GM21529 (cell line): Measurements from ENCODE around the gene HES6.
"Not testable (repeated sequence)": the region's sequence is repeated elsewhere in the genome, so short reads cannot be mapped to it uniquely, and the experiment has no call there.

Experiments
- ATAC-seq: cut with Tn5 transposase; IDR thresholded peaks from one replicate; pipeline ENCODE4 v1.9.1; 2021; ENCODE audit not compliant: unreplicated experiment

The HES6 gene

GRCh38 chr2:238273433-238273832 lies 33.6 kb upstream of the HES6 start:
- ATAC-seq: not testable (repeated sequence)

- no peak for ATAC-seq
Measured at GRCh38 chr2:238272156-238272555, 32.3 kb upstream of the HES6 start.

DNA sequence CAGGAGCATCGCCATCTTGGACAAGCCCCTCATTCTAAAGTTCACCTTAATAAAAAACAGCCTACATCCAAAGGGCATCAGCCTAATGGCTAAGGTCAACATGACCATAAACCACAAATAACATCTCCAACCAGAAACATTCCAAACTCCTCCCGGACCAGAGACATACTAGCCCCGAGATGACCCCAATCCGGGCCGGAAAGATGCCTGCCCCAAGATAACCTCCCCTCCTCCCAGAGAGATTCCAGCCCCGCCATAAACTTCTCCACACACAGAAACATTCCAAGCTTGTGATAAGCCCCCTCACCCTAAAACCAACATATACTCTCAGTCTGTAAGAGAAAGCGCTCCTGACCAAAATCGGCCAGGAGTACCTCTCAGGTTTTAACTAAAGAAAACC lies 31.8 kb upstream of the HES6 start:
- not testable (repeated sequence) for ATAC-seq

DNA sequence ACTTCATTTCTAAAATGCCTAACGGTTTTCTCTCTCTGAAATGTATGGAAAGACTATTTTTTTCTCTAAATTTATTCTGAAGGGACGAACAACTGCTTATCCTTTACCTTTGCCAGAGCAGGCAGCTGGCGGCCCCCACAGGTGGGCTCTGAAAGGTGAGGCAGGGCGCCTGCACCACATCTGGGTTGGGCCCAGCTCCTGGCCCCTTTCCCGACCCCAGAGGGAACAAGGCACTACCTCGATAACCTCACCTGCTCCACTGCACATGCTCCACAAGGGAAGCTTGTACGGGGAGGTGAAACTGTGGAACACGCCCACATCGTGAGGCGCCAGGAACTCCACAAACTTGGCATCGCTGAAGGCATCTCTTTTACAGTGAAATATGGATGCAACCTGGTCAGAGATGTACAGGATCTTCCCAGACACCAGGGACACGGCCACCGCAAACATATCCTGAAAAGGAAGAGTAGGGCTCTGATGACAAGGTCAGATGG lies 31.3 kb upstream of the HES6 start:
- ATAC-seq: no peak

- ATAC-seq: no peak
Measured at GRCh38 chr2:238270606-238271005, 30.8 kb upstream of the HES6 start.

DNA sequence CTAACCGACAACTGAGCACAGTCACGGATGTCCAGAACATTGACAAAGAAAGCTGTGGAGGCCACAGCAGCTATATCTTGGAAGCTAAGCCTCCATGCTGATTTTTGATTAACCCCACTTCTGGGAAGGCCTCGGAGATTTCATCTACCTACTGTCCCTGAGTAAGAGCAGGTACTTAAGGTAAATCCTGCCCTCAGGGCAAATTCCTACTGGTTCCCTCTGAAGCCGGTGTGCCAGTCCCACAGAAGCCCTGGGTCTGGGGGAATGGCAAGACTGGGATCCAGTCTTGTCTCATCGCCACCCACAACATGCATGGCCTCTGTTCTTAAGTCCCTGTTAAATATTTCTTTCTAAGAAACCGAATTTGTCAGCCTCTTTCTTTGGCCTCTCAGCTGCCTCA lies 29.9 kb upstream of the HES6 start:
- no peak for ATAC-seq

DNA sequence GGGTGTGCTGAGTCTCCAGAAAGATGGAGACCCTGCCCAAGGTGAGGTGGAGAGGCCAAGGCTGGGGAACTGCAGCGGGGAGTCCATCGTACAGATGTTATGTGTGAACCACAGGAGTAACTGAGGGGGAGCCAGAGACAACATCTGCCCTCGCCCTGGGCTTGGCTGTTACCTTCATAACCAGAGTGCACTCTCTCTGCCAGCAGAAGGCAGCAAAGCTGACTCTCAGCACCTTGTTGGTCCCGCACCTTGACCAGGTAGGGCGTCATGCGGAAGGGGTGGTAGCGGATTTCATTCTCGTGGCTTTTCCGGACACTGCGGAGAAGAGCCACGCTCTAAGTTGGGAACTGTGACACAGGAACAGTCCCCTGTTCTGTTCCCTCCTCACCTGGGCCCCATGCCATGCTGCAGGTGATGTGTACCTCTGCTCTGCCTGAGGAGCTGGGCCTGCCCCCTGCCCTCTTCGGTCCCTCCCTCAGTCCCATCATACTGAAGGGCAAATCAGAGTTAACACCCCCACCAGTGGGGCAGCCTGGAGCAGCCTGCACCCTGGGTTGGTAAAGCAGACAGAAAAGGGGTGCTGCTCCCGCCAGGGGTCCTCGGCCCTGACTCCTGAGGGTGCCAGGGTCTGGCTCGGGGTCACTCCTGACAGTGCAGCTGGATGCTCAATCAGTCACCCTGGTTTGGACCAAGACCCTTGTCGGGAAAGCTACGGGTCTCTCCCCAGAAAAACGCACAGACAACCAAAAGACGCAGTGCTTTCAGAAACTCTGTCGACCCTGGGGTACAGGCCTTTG lies 28.2 kb upstream of the HES6 start:
- no peak for ATAC-seq

DNA sequence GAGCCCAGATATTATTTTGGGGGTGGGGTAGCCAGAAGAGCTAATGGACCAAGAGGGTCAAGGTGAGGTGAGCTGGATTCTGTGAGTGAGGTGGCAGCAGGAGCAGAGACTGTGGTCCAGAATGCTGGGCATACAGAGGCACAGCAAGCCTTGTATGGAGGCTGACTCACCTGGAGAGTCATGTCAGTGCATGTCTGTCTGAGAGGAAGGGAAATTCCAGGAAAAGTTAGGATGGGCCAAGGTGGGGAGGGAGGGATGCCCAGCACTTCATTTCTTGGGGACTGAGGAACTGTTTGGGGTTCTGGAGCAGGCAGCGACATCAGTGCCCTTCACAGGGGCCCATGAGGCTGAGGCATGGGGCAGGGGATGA lies 27.5 kb upstream of the HES6 start:
- no peak for ATAC-seq

DNA sequence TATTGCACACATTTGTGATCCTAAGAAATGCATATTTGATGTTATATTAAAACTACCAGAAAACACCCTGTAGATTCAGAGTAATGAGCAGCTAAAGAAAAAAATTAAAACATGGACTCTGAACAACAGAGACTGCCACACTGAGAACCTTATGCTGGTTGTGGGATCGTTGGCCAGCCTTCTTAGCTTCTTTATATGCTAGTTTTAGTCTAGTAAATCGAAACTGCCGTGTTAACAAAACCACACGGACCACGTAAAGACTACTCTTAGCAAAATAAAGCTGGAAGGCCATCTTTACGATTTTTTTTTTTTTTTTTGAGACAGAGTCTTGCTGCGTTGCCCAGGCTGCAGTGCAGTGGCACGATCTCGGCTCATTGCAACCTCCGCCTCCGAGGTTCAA lies 25.8 kb upstream of the HES6 start:
- ATAC-seq: no peak

DNA sequence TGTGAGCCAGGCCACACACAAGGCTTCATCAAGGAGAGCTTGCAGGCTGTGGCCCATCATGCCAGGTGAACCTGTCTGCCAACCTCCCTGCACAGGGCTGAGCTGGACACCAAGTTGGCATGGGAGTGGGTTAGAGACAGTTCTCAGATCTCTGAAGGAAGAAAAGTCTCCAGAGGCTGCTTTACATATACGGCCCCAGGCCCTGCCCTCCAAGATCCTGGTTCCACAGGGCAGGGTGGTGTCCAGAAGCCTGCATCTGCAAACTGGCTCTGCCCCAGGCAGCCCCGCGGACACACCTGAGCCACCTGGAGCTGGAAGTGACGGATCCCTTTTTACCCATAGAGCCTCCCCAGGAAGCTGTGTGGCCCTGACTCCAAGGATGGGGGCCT lies 24.2 kb upstream of the HES6 start:
- no peak for ATAC-seq

GRCh38 chr2:238263204-238264071 lies 23.6 kb upstream of the HES6 start:
- peak; percentile 53 for ATAC-seq

- ATAC-seq: no peak
Measured at GRCh38 chr2:238262496-238263122, 22.8 kb upstream of the HES6 start.

DNA sequence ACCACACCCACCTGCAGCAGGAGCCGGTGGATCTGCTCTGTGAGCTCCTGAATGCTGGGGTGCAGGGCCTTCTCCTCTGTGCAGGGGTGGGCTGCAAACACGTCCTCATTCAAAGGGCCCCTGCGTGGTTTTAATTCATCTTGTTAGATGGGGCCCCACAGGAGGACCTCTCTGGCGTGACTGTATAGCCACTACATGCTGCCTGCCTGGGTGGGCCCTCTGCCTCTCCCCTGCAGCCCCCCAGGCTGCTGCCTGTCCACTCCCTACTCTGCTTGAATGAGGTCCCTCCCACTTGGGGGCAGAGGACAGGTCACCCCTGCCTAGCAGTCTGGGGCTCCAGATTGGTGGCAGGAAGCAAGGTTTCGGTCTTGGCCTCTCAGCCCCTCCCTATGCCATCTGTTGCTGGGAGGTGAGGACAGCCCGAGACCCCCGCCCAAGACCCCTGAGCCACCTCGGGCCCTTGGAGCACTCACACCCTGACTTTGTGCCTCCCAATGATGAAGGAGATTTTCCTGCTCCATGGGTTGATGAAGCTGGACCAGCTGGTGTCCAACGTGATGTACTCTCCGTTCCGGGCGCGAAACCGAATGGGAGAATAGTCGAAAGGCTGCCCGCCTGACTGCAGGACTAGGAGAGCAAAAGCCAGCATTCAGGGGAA lies 22.0 kb upstream of the HES6 start:
- ATAC-seq: no peak

DNA sequence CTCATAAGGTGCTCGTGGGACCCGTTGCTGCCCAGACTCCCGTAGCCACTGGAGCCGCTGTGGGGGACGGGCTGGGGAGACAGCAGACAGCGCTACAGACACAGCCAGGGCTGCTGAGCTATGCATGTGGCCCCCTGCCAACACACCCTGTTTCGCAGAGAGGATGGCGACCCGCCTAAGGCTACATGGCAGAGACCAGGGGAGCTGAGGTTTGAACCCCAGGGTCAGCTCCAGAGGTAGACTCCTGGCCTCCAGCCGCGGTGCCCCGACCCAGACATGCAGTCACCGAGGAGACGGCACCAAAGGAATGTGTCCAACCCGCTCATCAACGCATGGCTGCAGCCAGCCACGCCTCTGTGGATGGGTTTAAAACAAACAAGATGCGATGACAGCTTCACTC lies 21.0 kb upstream of the HES6 start:
- ATAC-seq: no peak

- ATAC-seq: no peak
Measured at GRCh38 chr2:238259061-238260020, 19.5 kb upstream of the HES6 start.

GRCh38 chr2:238257786-238258700 lies 18.2 kb upstream of the HES6 start:
- no peak for ATAC-seq

GRCh38 chr2:238256594-238257104 lies 16.8 kb upstream of the HES6 start:
- peak; percentile 68 for ATAC-seq

GRCh38 chr2:238256111-238256510 lies 16.3 kb upstream of the HES6 start:
- no peak for ATAC-seq

DNA sequence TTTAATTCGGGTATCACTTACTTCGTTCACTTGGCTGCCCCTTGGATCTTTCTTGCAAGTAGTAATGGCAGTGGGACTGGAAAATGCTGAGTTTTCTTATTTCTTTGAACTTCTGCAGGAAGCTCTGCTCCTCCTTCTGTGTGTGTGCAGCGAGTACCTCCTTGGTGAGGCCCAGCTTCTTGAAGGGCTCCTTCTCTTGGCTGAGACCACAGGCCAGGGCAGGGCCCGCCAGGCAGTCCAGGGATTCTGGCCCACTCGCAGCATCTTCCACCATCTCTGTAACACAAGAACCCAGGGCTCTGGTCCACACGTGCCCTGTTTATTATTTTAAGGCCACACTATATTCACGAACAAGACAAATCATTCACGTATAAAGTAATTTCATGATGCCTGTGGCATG lies 15.8 kb upstream of the HES6 start:
- ATAC-seq: no peak
